NCI-H526 treated with DMSO at 0.1 percent for 48 hours (cell line): ENCODE data around the gene RPS27A.
"Not testable (repeated sequence)": the region's sequence is repeated elsewhere in the genome, so short reads cannot be mapped to it uniquely, and the experiment has no call there.

Source experiments
- DNase-seq: peaks from one replicate; lab custom pipeline; 2025; lab: John Stamatoyannopoulos, UW

The RPS27A gene

DNA sequence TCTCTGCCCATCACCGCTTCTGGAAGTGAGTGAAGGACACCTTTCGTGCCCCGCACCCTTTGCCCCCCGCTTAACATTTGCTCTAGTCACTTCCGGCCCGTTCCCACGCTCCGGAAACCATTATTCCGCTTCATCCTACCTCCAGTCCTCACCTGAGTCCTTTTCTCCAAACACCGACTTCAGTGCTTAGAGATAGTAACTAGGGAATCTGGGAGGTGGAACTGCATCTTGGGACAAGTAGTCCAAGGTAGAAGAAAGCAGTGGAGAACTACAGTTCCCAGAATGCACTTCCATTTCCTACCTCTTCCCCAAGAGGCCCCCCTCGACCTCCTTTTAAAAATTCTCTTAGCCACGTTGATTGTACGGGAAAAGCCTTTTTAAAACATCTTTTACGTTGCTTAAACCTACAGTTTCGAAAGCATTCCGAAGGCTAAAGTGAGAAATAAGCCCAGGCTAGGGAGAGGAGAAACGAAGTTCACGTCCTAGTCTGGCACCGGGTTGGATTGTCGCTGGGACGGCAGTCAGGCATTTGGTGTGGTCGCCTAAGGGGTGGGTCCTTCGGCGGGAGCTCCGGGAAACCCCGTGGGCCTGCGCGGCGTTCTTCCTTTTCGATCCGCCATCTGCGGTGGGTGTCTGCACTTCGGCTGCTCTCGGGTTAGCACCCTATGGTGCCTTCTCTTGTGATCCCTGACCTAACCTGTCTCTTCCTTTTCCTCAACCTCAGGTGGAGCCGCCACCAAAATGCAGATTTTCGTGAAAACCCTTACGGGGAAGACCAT is at the start of gene RPS27A, which contains the start of gene CLHC1:
Gene RPS27A, plus strand, starts transcription at position 605 of the 779 bp plus-strand sequence. Its CDS starts 137 bp downstream, at position 742.
Gene CLHC1, minus strand, starts transcription at position 210 of the 779 bp plus-strand sequence. CDS start 9,882 bp downstream, outside the sequence.
- DNase-seq: peak; percentile 99

DNA sequence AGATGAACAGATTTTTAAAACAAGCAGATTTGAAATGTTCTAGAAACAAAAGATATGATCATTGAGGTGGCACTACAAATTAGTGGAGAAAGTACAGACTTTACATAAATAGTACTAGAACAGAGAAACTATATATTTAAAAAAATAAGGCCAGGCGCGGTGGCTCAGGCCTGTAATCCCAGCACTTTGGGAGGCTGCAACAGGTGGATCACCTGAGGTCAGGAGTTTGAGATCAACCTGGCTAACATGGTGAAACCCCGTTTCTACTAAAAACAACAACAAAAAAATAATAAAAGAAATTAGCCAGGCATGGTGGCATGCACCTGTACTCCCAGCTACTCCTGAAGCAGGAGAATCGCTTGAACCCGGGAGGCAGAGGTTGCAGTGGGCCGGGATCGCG is 45.7 kb upstream of the RPS27A start:
- DNase-seq: not testable (repeated sequence)

DNA sequence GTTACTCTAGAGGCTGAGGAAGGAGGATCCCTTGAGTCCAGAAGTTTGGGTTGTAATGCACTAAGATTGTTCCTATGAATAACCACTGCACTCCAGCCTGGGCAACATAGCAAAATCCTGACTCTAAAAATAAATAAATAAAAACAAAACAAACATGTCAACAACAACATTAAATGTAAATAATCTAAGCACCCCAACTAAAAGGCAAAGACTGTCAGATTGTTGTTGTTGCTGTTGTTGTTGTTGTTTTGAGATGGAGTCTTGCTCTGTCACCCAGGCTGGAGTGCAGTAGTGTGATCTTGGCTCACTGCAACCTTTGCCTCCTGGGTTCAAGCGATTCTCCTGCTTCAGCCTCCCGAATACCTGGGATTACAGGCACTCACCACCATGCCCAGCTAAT is 40.6 kb upstream of the RPS27A start:
- not testable (repeated sequence) for DNase-seq

DNA sequence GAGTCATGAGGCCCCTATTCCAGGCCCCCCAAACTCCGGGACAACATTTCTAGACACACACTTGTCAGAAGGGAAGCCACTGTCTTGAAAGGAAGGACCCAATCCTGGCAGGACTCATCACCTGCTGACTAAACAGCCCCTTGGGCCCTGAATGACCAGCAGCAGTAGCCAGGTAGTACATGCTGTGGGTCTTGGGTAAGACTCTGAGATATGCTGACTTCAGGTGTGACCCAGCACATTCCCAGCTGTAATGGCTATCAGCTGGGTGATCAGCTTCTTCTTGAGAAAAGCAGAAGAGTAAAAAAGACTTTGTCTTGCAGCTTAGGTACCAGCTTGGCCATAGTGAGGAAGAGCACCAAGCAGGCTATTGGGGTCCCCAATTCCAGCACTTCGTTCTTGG is 36.0 kb upstream of the RPS27A start:
- DNase-seq: no peak

DNA sequence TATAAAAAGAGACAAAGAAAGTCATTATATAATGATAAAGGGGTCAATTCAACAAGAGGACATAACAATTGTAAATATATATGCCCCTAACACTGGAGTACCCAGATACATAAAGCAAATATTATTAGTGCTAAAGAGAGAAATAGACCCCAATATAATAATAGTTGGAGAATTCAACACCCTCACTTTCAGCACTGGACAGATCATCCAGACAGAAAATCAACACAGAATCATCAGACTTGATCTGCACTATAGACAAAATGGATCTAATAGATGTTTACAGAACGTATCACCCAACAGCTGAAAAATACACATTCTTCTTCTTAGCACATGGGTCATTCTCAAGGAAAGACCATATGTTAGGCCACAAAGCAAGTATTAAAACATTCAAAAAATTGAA is 32.1 kb upstream of the RPS27A start:
- DNase-seq: no peak

DNA sequence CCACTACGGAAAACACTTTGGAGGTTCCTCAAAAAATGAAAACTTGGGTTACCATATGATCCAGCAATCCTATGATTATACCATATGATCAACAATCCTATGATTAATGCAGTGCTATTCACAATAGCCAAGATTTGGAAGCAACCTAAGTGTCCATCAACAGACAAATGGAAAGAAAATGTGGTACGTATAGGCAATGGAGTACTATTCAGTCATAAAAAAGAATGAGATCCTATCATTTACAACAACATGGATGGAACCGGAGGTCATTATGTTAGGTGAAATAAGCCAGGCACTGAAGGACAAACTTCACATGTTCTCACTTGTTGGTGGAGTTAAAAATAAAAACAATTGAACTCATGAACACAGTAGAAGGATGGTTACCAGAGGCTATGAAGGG is 28.0 kb upstream of the RPS27A start:
- no peak for DNase-seq

DNA sequence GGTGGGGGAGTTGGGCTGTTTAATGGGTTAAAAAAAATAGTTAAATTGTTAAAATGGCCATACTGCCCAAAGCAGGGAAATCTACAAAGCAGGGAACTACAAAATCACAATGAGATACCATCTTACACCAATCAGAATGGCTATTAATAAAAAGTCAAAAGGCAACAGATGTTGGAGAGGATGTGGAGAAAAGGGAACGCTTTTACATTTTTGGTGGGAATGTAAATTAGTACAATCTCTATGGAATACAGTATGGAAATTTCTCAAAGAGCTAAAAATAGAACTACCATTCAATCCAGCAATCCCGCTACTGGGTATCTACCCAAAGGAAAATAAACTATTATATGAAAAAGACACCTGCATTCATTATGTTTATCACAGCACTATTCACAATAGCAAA is 27.5 kb upstream of the RPS27A start:
- DNase-seq: no peak

DNA sequence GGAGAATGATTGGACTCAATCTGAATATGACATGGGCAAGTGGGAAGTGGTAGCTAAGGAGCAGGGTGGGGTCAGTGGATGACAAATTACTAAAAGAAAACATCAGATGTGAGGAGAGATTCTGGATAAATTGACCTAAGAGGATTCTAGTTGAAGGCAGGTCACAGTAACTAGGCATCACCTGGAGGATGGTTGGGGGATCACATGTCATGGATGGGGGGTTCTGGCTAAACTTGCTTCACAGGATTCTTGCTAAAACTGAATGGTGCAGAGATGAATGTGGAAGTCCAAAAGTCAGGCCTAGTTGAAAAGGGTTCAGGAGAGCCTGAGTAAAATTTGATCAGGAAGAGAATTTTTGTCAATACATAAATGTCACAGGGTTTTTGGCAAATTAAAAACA is 18.7 kb upstream of the RPS27A start:
- no peak for DNase-seq

DNA sequence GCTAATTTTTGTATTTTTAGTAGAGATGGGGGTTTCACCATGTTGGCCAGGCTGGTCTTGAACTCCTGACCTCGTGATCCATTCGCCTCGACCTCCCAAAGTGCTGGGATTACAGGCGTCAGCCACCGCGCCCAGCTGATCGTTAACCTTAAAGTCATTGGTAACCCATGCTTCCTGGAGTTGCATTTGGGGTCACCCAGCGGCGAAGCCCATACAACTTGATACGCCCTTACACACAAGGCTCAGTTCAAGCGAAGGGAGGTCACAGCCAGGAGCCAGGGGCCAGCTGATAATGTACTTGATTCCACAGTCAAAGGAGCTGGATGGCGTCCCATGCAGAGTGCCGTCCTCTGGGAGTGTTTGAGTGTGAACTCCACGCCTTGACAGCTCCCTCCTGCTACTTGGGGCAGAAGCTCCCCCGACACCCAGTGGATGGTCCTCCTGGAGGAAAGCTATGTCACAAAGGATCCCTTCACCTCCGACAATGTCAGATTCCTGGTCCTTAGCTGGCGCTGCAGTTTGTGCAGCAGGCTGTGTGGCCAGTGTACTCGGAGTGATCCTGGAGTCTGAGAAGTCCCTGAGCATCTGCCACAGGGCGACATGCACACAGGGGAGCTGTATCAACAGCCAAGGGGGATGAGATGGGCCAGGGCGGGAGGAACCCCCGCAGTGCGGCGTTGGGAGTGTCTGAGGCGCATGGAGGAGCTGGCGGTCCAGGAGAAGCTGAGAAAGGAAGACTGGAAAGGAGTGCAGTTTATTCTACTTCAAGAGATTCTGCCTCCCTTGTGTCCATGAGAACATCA is 8.3 kb upstream of the RPS27A start:
- no peak for DNase-seq

DNA sequence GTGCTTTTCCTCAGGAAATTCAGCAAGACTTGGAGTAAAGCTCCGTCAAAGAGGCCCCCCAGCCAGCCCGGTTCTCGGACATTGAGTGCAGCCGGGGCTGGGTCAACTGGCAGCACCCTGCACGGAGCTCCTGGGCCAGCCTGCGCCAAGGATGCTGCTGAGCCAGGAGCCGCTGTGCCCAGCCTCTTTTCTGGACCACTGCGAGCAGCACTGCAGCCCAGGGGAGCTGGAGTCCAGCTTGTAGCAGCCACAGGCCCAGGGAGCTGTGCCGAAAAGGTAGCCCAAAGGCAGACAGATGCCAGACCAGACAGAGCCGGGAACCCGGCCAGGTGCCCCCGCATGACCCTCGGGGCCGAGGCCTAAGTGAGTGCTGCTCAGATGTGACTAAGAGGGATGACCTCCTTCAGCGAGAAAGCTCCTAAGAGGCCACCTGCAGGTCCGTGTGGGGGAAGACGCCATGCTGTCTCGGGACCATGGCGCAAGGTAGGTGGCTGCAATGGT is 7.7 kb upstream of the RPS27A start:
- no peak for DNase-seq

DNA sequence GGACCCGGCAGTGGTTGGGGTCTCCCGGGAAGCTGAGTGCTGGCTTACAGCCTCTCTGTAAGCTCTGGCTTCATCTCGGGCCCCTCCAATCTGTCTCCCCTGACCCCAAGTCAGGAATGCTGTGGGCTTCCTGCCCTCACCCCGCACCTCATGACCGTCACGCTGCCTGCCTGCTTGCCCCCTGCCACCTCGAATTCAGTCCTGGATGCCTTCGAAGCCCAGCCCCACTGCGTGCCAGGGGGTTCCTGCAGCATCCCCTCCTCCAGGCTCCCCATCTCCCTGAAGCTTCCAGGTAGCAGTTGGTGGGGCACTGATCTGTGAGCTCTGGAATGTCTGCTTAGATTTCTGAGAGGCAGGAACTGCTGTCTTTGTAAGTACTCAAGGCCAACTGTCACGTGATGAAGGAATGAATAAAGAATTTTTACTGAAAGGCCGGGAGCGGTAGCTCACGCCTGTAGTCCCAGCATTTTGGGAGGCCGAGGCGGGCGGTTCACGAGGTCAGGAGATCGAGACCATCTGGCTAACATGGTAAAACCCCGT is 6.9 kb upstream of the RPS27A start:
- DNase-seq: no peak

DNA sequence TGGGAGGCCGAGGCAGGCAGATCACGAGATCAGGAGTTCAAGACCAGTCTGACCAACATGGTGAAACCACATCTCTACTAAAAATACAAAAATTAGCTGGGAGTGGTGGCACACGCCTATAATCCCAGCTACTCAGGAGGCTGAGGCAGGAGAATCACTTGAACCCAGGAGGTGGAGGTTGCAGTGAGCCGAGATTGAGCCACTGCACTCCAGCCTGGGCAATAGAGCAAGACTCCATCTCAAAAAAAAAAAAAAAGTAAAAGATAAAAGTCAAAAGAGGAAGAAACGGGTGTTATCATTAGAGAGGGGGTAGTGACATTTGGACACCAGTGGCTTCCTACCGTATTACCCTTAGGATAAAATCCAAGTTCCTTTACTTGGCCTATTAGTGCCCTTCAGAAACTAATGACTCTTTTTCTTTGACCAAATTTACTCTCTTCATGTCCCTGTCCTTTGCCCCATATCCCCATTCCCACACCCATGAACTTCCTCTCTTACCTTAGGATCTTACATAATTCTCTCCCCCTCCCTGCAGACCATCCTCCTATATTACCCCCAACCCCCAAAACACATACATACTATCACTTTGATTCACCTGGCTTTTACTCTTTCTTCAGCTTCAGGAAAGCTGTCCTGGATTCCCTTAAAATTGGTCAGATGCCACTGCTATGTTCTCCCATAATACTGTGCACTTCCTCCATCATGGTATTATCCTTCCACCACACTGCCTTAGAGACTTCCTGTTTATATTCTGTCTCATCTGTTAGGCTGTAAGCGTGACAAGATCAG is 4.9 kb upstream of the RPS27A start:
- DNase-seq: not testable (repeated sequence)

DNA sequence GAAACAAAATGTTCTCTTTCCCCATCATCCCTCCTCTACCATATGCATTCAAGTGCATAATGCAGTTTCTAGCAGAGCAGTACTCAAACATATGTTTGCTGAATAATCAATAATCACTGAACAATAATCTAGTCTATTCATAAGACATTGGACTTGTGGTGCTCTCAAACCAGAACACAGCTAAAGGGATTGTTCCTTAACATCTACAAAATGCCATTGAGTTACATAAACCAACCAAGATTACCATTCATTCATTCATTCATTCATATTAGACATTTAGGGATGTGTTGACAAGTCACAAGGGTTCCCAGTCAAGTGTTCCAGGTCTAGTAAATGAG is 4.3 kb upstream of the RPS27A start:
- no peak for DNase-seq

DNA sequence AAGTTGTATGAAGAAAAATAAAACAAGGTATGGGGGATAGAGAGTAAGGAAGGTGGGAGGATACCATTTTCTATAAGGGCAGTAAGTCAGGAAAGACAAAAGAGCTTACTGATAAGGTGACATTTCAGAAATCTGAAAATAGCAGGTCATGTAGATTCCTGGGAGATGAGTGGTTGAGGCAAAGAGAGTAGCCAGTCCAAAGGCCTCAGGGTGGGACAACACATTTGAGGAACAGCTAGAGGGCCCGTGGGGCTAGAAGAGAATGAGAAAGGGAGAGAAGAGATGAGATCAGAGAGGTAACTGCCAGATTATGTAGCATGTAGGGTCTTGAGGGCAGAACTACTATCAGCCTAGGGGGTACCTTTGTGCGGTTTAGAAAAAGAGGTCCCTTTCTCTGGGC is 3.3 kb upstream of the RPS27A start:
- no peak for DNase-seq

DNA sequence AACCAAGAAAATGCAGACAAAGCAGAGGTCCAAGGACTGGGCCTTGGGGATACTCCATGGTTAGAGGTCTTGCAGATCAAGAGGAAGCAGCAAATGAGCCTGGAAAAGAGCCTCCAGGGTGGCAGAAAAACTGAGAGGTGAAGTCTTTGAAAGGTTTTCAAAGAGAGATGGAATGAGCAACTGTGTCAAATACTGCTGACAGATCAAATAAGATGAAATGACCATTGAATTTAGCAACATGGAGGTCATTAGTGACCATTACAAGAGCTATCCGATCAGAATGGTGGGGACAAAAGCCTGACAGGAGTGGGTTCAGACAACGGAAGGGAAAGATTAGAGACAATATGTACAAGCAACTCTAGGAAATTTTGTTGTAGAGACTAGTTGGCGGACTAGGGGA is 1.9 kb upstream of the RPS27A start:
- no peak for DNase-seq

DNA sequence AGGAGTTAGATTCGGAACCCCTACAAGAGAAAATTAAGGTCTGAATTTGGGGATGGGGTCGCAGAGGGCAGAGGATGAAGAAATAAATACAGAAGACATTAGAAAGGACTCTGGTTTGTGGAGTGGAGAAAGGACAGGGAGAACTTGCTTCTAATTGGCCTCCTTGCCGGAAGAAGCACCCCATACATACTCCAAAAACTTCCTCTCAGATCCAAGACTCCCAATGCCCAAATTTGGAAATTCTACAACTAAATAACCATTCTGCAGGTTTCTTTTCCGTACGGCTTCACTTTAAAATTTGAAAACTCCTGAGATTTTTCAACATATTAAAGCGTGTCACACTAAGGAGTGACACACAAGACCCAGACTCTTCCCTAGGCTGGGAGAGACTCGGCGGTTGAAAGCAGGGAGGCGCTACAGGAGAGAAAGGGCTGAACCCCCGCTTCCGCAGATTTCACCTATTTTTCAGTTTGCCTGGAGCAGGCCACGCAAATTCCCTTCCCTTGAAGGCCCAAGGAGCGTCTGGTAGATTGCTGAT is 873 bp upstream of the RPS27A start:
- DNase-seq: peak; percentile 46

DNA sequence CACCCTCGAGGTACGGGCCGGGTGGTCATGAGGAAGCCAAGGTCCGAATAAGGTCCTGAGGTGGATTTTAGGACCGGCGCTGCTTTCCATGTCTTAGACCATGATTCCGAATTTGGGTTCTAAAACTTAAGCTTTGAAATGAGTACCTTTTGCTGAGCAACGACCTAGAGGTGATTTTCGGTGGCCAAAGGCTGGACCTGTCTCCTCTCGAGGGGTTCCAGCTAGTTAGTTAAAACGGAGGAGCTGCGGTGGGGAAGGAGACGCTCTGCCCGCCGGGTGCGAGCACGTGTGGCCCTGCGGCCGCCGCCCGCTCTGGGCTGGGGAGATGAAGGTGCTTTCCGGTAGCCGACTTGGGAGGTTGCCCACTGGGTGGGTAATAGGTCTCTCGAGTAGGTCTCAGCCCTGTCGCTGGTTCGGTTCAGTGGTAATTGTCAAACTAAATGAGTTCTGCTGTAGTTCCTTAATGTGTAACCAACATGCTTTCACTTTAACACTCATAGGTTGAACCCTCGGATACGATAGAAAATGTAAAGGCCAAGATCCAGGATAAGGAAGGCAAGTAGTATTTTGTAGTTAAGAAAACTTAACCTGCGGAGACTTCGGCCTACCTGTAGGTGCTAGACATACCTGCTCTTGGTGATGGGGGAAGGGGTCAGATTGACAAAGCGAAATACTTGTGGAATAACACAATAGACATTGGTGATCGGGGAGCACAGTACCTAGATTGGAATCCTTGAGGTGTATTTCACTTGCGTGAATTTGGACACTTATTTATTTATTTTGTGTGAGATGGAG is 572 bp downstream of the RPS27A start:
- DNase-seq: no peak

DNA sequence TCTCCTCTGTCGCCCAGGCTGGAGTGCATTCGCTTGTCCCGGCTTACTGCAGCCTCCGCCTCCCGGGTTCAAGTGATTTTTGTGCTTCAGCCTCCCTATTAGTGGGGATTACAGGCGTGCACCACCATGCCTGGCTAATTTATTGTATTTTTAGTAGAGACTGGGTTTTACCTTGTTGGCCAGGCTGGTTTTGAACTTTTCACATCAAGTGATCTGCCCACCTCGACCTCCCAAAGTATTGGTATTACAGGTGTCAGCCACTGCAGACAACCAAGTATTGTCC is 1.1 kb downstream of the RPS27A start:
- no peak for DNase-seq

DNA sequence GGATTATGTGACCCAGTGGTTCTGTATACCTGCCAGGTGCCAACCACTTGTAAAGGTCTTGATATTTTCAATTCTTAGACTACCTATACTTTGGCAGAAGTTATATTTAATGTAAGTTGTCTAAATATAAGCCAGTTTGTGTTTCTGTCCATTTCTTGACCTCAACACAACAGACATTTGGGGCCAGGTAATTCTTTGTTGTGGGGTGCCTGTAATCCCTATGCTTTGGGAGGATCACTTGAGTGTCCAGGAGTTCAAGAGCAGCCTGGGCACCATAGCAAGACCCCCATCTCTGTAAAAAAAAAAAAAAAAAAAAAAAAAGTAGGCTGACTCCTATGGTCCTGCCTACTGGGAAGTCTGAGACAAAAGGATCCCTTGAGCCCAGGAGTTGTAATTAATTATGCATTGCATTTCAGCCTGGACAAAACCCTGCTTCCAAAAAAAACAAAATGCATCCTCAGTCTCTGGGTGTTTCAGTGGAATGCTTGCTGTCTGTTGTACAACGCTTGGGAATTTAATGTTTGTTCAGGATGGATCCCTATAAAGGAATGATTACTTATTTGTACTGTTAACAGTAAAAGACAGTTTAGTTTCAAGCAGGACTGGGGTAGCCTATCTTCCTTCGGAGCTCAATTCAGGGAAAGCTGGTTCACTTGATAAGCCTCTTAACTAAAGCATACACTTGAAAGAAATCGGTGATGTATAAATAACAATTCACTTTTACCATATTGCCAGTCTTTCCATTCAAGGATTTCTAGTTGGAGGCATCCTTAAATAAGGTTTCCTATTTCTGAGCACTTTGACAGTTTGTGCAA is 3.4 kb downstream of the RPS27A start:
- no peak for DNase-seq

DNA sequence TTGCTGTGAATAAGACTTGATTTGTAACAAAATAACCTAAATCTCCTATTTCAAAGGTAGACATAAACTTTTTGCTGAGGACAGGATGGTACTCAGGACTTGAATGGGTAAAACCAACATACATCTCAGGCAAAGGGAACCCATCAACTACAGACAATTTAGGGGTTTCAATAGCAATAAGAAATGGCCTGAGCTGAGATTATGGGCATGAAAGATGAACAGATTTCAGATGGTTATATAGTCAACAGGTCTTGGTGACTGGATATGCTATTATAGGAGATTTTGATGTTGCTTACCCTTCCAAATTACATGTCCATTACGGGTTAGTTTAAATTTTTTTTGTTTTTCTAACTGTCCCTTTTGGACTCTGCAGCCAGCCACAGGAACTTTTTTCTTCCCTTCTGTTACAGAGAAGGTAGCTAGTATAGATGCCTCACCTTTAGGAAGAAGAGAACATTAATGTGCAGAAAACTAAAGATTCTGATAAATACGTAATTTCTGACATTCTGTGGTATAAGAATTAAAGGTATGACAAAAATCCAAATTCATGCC is 4.6 kb downstream of the RPS27A start:
- DNase-seq: no peak
